HG03064 (cell line): Measurements from ENCODE around the gene STK25.

Experiments used
- ATAC-seq: cut with Tn5 transposase; IDR thresholded peaks from one replicate; pipeline ENCODE4 v1.9.1; 2021; ENCODE audit warnings: low read depth; ENCODE audit not compliant: unreplicated experiment

The STK25 gene

DNA sequence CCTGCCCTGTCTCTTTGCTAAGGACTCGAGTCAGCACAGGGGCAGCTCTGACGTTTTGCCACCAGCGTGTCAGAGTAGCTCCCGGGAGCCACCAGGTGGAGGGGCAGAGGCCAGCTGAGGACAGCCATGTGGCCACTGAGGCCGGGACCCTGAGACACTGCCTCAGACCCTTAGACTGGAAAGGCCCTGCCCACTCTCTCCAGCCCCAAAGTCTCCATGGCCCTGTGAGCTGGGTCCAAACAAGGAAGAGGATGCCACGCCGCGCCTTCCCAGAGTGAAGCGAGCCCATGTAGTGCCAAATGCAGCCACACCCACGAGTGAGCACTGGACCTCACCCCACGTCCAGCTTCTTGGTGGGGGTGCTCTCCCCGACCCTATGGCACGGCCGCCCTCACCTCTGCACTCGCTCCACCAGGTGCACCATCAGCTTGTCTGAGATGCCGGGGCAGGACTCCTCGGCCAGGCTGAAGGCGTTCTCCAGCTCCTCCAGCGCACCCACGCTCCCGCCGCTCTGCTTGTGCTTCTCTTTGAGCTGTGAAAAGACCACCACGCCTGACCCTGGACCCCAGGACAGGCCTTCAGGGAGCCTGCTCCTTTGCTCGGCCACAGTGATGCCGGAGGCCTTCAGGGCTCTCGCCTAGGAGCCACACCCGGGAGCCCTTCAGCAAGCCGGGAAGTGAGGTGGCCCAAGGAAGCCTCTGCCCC lies 12.2 kb downstream of the STK25 start:
- no peak for ATAC-seq

DNA sequence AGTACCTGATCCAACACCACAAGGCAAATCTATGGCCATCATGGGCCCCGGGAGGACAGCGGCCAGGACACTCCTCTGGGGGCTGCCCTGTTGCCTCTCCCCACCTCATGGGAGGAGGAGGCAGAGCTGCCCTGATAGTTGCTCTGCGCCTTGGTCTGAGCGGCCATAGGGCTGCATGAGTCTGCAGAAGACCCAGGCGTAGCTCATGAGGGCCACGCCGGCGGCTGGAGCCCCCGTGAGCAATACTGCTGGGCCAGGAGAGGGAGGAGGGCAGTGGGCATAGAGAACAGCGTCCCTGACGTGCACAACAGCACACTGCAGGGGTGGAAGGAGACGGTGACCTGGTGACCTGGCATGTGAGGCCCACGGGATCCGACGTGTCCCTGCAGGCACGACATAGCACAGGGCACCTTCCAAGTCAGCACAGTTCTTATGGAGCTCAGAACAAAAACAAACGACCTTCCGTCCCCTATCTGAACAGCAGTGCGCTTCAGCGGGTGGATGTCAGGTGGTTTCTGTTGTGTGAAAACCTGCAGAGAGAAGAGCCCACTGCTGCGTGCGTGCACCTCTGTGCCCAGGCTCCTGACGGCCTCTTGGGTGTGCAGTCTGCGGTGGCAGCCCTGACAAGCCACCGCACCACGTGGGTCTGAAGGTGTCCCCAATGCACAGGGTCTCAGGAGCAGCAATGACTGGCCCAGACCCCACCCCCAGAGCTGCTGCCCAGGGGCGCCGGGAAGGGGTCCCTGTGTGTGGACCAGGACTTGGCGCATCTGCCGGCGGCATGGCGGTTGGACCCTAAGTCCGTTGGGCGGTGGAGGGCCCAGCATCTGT lies 13.0 kb downstream of the STK25 start:
- ATAC-seq = no peak

DNA sequence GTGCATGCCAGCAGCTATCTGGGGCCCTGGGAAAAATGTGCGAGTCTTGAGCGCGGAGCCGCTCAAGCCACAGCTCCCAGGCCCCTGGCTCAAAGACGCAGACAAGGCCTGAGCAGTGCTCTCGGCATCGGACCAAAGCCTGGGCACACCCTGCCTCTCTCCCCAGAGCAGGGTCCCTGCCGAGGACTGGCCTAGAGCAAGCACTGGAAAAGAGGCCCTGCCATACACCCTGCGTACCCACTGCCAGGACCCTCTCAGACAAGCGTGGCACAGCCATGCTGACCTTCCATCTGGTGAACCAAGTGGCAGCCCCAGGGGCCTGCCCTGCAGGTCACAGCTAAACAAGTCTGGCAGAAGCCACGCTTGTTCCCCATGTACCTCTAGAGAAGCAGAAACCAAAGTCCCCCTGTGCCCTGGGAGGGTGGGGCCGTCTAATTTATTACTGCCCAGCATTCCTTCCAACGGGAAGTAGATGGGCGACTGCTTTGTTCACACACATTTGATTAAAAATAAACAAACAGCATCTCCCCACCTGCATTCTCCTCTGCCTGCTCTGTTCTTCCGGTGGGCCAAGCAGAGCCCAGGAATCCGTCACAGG lies 14.0 kb downstream of the STK25 start:
- no peak for ATAC-seq

DNA sequence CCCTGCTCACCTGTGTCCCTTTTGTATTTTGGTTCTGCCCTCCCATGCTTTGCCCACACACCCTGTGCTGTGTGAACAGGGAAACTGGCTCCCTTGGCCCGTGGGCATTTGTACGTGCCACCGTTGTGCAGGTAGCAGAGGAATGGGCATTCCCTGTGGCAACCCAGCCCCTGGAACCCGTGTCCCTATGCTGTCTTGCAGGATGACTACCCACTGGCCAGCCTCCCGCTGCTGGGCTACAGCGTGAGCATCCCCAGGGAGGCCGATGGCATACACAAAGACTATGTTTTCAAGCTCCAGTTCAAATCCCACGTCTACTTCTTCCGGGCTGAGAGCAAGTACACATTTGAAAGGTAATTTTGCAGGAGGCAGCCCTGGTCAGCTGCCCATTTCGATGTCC lies 15.3 kb downstream of the STK25 start:
- ATAC-seq = no peak

DNA sequence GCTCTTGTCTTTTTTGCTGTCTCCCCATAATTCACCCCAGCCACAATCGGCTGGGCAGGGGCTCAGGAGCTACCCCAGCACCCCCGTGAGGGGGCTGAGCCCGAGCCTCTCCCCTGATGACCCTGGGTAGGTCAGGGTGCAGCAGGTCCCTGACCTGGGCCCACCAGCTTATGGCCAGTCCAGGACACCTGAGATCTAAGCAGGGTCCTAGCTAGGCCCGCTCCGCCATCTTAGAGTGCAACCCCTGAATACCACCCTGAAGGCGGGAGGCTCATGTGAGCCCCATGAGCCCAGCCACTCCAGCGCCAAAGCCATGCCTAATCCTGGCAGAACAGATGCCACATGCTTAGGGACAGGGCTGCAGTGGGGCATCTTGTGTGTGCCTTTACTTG lies 16.2 kb downstream of the STK25 start:
- no peak for ATAC-seq

DNA sequence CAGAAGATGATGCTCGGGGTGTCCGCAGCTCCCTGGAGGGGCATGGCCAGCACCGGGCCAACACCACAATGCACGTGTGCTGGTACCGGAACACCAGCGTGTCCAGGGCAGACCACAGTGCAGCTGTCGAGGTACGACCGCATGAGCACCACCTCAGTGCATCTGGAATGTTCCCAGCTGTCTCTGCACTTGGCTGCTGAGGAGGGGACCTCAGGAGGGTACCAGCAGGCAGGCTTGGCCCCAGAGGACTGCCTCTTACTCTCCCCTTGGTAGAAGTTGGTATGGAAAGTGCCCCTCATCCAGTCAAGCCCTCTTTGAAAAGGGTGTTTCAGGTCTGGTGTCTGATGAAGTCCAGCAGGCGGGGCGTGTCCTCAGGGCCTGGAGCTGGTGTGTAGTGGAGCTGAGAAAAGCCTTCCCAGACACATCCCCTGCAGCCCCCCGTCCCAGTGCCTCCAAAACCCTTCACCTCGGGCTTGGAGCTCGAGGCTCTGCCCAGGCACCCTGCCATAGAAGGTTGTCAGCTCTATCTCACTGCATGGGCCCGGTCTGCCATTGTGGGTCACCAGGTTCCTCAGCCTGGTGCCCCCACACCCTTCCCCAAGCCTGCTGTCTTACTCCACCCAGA lies 16.7 kb downstream of the STK25 start:
- no peak for ATAC-seq

DNA sequence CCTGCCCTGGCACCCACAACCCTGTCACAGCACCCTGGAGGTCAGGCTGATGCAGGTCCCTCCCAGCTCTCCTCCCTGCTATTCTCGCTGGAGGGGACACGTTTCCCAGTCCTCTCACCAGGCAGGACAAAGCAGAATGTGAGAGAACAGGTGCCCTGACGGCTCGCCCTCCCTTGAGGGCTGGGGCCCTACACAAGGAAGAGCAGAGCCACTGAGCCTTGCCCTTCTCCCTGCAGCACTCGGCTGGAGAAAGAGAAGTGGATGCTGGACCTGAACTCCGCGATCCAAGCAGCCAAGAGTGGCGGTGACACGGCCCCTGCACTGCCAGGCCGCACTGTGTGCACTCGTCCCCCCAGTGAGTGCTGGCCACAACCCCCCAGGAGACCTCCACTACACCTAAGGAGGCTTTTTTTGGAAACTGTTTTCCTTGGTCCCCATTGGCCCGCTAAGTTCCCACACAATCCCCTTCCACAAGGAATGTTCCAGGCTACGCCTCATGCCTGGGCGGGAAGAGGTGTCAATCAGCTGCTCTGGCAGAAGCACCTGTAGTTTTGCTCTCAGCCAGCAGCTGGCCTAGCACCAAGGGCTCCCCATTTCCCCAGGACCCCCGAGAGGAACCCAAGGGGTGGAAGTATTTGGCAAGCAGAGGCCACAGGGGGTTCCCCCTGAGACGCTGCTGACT lies 17.4 kb downstream of the STK25 start:
- ATAC-seq = no peak

DNA sequence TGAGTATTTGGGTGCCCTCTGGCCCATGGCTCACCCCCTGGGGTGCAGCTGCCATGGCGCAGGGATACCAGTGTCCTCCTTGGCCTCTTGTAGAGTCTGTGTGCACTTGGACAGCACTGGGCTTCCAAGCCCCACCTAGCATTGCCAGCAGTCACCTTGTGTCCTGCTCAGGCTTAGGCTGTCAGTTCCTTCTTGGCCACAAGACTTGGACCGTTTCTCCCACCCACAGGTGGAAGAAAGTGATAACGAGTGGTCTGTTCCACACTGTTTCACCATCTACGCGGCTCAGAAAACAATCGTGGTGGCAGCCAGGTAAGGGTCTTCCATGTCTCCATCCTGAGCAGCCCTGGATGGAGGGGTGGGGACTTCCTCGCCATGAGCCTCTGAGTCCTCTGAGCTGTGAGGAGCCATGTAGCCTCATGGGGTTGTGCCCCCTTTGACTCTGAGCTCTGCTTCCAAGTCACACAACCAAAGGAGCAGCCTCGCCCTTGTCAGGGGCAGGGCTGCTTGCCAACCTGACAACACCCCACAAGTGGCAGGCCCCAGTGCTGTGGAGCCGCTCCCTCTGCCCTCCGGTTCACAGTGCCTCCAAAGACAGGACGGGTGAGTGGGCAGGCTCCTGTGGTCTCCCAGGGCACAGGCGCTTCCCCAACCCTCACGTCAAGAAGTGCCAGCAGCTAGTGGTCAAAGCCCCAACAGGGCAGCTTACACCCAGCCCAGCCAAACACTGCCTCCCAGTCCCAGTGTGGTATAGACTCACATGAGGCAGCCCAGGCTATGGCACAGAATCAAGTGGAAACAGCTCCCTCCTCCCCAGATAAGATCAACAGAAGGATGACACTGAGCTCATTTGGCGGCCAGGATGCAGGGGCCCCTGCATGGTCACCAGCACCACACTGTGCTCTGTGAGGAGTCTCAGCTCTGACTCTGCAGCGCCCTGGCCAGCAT lies 18.4 kb downstream of the STK25 start:
- ATAC-seq = no peak

DNA sequence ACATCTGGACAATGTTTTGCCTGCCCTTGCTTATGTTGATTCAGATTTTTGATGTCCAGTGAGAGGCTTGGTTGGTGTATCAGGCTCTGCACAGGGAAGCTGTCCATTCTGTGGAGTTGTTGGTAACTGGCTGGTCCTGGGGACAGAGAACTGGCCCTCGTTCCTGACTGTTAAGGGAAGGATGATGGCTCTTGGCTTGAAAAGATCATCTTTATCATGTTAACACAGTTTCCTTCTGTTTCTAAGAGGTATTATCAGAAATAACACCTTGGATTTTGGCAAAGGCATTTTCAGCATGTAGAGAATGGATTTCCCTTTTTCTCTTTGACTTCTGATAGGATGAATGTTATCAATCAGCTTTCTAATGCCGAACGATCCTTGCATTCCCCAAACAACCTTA lies 19.3 kb downstream of the STK25 start:
- ATAC-seq = no peak

DNA sequence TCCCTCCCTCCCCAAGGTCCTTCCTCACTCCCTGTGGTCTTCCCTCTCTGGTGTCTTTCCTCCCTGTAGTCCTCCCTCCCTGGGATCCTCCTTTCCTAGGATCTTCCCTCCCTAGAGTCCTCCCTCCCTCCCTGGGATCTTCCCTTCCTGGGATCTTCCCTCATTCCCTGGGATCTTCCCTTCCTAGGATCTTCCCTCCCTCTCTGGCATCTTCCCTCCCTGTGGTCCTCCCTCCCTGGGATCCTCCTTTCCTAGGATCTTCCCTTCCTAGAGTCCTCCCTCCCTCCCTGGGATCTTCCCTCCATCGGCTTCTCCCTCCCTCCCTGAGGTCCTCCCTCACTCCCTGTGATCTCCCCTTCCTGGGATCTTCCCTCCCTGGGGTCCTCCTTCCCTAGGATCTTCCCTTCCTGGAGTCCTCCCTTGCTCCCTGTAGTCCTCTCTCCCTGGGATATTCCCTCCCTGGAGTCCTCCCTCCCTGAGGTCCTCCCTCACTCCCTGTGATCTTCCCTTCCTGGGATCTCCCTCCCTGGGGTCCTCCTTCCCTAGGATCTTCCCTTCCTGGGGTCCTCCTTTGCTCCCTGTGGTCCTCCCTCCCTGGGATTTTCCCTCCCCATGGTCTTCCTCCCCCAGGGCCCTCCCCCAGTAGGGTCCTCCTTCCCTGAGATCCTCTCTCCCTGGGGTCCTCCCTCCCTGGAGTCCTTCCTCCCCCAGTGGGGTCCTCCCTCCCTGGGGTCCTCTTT lies 23.0 kb downstream of the STK25 start:
- ATAC-seq = no peak

DNA sequence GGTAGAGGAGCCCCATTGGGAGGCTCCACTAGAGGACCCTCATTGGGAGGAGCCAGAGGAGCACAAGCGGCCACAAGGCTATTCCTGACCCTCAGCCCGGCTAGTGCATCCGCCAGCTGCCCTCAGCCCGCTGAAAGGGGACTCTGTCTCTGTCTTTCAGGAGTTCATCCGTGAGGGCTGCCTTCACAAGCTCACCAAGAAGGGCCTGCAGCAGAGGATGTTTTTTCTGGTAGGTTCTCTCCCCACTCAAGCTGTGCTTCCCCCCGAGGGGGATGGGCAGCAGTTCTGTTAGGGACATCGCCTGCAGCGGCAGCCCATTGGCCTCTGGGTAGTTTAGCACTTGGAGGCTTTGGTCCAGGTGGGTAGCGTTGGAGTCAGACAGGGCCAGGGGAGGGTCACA lies 25.1 kb downstream of the STK25 start:
- ATAC-seq = no peak

DNA sequence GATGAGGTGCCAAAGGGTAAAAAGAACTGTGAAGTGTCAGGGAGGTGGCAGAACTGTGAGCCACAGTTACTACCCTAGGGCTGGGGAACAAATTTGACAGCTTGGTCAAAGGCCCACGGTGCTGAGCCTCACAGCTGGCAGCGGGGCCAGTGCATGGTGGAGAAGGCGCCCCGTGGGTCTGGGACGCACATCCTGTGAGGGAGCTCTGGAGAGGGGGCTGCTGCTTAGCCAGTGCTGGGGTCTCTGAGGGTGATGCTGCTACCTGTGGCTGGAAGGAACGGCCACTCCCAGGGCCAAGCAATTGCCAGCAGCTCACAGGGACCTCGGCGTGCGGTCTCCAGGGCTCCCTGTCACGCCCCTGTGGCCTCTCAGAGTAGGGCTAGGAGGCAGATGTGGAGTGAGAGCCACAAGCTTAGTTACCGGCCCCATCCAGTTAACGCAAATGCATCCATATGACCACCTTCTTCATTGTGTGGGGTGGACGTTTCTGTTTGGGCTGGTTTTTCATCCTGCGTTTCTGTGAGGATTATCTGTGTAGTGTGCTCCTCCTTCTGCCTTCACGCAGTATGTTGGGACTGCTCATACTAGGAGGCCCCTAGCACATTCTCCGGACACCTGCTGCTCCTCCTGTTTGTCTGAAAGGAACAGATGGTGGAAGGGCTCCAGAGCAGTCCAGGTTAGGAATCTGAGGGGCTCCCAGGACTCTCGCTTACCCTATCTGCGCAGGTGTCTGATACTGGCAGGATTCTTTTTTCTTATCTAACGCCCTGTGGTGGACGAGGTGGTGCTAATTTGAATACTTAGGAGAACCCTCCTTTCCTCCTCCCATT lies 26.0 kb downstream of the STK25 start:
- ATAC-seq = no peak

DNA sequence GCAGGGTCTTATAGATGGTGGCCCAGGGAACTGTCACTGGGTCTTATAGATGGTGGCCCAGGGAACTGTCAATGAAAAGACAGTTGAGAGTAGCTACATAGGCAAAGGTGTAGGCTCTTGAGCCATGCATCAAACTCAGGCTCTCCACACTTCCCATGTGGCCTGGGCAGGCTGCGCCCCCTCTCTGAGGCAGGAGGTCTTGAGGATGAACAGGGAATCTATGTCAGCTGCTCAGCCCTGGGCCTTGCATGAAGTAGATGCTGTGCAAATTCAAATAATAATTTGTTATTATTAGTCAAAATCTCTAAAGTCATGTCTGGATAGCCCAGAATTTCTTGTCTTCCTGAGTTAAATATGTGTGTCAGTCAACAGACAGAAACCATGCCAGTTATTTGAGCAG lies 26.7 kb downstream of the STK25 start:
- no peak for ATAC-seq

DNA sequence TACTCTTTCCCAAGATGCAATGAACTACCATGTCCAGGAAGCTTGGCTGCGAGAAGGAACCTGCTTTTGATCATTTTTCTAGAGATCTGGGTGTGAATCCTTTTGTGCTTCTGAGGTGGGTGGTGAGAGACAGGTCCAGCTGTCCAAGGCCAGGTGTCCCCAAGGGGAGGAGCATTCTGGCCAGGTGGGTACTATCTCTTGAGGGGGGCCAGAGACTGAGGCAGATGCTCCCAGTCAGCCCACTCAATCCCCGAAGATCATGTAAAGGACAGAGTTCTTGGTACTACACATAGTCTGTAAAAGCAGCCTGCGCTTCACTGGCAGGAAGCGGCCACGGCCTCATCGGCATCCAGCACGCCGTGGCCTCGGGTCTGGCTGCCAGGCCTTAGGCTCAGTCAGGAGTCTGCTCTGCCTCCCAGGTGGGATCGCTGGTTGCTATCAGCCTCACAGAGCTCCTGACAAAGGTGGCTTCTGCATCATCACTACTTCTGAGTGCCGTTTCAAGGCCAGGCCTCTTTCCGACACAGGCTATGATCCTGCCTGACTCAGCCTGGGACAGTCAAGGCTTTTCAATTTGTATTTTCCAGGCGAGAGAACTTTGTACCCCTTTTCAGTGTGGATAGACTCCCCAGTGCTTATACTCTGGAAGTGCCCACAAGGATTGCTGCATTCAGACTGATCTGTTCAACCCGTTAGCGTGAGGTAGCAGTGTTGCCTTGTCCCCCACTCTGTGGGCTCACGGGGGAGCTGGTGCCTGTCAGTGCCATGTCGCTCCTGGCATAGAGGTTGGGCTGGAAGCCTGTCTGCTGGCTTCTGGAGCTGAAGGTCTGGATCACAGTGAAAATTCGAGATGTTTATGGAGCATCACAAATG lies 29.1 kb downstream of the STK25 start:
- no peak for ATAC-seq

DNA sequence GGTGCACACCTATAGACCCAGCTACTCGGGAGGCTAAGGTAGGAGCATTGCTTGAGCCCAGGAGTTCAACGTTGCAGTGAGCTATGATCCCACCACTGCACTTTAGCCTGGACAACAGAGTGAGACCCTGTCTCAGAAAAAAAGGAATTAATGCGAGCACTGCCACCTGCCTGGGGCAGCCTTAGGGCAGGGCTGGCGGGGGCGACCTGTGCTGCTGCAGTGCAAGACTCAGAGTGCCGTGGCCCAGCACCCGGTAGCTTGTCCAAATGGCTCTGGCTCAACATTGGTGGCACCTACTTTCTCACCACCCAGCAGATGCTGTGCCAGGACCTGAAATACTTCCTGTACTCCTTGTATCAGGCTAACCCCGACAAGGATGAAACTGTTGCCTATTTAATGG lies 30.2 kb downstream of the STK25 start:
- ATAC-seq = no peak

DNA sequence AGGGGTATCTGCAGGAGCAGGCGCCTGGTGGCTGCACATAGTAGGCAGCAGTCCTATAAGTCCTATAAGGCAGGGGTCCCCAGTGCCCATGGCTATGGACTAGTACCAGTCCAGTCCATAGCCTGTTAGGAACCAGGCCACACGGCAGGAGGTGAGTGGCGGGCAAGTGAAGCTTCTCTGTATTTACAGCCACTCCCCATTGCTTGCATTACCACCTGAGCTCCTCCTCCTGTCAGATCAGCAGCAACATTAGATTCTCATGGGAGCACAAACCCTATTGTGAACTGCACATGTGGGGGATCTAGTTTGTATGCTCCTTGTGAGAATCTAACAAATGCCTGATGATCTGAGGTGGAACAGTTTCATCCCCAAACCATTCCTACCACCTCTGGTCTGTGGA lies 33.1 kb downstream of the STK25 start:
- no peak for ATAC-seq

DNA sequence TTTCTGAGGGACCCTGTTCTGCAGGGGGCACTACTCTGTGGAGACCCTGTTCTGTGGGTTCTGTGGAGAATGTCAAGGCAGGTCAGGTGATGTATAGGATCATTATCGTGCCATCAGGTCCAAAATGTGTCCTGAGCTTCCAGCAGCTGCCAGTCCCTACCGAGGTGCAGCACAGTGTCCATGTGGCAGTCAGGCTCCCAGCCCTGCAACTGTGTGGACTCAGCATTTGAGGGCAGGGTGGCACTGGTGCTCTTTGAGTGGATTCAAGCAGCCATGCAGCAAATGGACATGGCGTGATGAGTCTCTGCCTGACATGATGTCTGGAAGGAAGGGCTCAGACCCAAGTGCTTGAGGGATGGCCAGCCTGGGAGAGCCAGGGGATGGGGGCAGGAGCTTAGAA lies 35.0 kb downstream of the STK25 start:
- no peak for ATAC-seq
